Coronary artery (tissue), 2 donors: Measurements from ENCODE around the gene SNED1.

Source experiments
- DNase-seq: peaks from one replicate; pipeline ENCODE4 v3.0.0-alpha.2; 2017; ENCODE audit warnings: low spot score
- H3K27ac ChIP-seq, 2 donors: fragments of 200-600 bp; sonication (generic); one replicate each; pipeline ENCODE4 v1.5.1; 2016 to 2019
- H3K4me3 ChIP-seq: fragments of 200-600 bp; sonication (generic); 2 replicates; pipeline ENCODE4 v1.5.1; 2016; ENCODE audit warnings: mild to moderate bottlenecking, moderate library complexity
- TF ChIP-seq, protein P1 (sequence below): fragments of 200-600 bp; sonication (generic); IDR thresholded peaks from one replicate; pipeline ENCODE4 v1.5.1; 2019; ENCODE audit warnings: antibody characterized with exemption

Gene SNED1

DNA sequence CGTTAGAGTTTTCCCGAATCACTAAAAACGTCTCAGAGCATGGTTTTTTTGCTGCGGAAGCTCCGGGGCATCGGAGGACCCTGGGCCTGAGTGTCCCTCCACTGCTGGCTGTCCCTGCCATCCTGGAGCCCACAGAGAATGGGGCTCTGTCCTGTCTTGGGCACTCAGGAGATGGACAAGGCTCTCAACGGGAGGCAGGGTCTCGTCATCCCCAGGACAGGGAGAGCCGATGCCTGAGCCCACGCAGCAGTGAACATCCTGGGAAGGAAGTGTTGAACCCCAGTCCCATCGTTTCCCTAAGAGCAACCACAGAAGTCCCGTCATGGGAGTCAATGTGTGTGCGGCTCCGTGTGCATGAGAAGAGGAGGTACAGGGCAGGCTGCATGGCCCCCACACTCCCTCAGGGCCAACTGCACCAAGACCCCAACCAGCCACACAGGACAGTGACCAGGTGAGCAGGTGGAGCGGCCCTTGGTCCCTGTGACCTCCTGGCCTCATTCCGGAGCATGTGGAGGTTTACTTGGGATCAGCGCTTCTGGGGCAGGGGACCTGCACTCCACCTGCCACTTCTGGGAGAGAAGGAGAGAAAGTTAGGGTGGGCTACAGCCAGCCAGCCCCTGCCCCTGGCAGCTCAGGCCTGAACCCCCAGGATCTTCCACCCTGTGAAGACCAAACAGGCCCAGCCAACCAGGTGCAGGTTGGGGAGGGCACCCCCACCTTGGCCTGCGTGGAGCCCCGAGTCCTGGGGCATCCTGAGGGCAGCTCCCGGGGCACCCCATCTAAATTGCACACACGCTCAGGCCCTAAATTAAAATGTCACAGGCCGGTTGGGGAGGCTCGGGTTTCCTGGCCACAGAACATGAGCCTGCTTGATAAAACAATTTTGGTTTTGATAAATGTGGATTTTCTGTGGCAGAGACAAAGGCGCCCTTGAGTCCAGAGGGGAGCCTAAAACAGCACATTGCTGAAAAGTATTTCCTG lies 3.1 kb upstream of the SNED1 start:
- H3K27ac ChIP-seq: peak overlapping the region; percentile 3 to 71
- no peak overlapping the region for H3K4me3 ChIP-seq
- no peak for DNase-seq
- TF ChIP-seq, protein P1, sequence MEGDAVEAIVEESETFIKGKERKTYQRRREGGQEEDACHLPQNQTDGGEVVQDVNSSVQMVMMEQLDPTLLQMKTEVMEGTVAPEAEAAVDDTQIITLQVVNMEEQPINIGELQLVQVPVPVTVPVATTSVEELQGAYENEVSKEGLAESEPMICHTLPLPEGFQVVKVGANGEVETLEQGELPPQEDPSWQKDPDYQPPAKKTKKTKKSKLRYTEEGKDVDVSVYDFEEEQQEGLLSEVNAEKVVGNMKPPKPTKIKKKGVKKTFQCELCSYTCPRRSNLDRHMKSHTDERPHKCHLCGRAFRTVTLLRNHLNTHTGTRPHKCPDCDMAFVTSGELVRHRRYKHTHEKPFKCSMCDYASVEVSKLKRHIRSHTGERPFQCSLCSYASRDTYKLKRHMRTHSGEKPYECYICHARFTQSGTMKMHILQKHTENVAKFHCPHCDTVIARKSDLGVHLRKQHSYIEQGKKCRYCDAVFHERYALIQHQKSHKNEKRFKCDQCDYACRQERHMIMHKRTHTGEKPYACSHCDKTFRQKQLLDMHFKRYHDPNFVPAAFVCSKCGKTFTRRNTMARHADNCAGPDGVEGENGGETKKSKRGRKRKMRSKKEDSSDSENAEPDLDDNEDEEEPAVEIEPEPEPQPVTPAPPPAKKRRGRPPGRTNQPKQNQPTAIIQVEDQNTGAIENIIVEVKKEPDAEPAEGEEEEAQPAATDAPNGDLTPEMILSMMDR: no peak

DNA sequence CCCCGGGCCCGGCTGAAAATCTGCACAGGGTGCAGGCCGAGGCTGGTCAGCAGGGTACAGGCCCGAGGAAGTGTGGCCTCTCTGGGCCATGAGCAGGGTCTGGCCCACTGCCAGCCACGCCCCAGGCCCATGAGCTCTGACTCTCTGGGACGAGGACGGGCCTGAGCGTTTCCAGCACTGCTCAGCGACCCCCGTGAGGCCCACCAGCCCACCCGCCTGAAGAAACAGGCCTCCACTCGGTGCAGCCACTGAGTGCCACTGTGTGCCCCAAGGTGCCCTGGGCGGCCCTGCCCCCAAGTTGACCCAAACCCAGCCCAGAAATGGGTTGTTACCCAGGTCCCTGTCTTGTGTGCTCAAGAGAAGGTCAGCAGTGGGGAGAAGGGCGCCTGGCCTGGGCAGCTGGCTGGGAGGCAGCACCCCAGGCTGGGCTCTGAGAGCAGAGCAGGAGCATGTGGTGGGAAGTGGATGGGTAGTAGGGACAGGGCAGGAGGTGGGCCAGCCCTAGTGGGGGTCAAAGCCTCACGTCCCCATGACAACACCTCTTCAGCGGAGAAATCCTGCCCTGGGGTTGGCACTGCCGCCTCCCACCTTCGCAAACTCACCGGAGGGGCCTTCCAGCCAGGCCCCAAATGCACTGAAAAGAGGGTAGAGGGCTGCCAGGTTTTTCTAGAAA lies 2.1 kb upstream of the SNED1 start:
- TF ChIP-seq, protein P1: no peak
- H3K27ac ChIP-seq: peak overlapping the region; percentile 22 to 85
- no peak overlapping the region for H3K4me3 ChIP-seq
- peak; percentile 69 for DNase-seq

DNA sequence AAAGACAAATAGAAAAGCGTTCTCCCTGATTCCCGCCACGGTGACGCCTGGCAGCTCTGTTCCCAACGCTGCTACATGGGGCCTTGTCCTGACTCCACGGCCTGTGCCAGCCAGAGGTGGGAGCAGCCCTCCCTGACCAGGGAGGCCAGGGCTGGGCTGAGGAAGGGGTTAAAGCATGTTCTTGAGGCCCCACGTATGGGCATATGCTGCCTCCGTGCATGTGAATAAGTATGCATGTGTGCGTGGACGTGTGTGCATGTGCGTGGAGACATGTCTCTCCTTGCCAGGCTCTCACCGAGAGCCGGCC lies 1.6 kb upstream of the SNED1 start:
- Histone ChIP-seq H3K27ac (peak overlapping the region; percentile 22 to 85), H3K4me3 (no peak overlapping the region)
- DNase-seq: peak; percentile 70
- TF ChIP-seq, protein P1: no peak

DNA sequence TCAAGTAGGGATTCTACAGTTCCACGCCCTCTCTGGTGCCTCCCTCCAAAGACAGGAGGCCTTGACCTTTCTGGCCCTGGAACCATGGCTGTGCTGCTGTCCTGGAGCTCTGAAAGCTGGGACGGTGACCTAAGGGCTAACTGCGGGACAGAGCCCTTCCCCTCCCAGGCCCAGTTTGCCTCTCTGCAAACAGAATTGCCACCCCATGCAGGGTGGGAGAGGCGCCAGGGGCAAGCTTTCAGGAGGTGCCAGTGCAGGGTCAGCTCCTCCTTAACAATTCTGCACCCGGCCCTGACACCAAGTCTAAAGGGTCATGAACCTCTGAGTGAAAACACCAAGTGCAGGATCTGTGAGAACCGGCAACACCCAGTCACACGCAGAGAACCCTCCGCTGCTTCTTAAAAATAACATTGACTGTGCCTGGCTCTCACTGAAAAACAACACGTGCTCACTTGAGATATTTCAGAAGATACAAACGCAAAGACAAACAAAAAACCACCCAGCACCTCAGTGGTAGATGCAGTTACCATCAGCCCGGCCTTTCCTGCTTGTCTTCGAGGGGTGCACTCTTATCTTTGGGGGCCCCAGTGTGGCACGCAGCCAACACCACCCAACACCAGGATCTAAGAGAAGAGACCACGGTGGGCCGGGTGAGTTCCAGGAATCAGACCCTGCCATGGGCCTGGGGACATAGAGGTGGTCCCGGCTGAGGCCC lies 1.1 kb upstream of the SNED1 start:
- Histone ChIP-seq H3K4me3 (peak overlapping the region; percentile 94), H3K27ac (peak overlapping the region; percentile 76 to 85)
- TF ChIP-seq, protein P1: no peak
- DNase-seq: peak; percentile 75

DNA sequence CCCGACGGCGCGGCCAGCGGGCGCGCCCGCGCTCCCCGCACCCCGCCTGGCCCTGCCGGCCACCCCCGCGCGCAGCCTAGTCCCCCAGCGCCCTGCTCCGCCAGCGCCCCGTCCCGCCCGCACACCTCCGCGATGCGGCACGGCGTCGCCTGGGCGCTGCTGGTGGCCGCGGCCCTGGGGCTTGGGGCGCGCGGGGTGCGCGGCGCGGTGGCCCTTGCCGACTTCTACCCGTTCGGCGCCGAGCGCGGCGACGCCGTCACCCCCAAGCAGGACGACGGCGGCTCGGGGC lies 232 bp downstream of the SNED1 start:
- H3K4me3 ChIP-seq: peak overlapping the region; percentile 94
- DNase-seq: no peak
- TF ChIP-seq, protein P1: no peak
- peak overlapping the region; percentile 74 to 85 for H3K27ac ChIP-seq

DNA sequence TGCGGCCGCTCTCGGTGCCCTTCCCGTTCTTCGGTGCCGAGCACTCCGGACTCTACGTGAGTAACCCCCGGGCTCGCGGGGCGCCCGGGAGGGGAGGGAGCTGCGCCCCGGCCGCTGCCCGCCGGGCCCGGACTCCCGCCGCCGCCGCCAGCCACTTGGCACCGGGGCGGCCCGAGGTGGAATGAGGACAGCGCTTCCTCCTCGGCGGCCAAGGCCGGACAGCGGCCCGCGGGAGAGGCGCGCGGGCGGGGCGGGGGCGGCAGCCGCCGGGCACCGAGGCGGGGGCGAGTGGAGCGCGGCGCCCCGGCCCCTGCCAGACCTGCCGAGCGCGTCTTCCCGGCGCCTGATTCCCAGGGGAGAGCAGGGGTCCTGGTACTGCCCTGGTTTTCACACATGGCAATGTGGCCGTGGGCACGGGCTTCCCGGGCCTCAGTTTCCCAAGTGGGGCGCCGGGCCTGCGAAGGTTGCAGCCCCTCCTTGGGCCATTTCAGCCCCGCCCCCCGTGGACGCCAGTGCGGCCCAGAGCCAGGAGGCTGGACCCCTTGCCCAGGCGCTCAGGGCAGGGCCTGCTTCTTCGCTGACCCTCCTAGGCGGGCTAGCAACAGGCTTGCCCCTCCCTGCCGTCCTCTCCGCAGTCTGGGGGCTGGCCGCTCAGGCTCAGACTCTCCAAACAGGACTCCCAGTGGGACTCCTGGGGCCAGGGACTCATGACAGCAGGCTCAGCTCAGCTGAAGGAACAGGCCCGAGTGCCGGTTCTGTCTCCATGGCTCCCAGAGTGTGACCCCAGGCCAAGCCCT lies 775 bp downstream of the SNED1 start:
- H3K27ac ChIP-seq: peak overlapping the region; percentile 74 to 85
- TF ChIP-seq, protein P1: no peak
- DNase-seq: peak; percentile 73
- peak overlapping the region; percentile 94 for H3K4me3 ChIP-seq
